WTC11 (cell line): Measurements from ENCODE around the gene LMO3.

Source experiments
- AFF4 ChIP-seq: sonication (generic); formaldehyde crosslinking; IDR thresholded peaks from 2 replicates; pipeline ENCODE4 v1.8.1; 2023; ENCODE audit warnings: mild to moderate bottlenecking, missing genetic modification reagents, borderline replicate concordance
- CTCF ChIP-seq: fragments of 200-600 bp; IDR thresholded peaks from 2 replicates; pipeline ENCODE4 v1.8.0; 2022; ENCODE audit warnings: antibody characterized with exemption
- ELF4 ChIP-seq: sonication (generic); formaldehyde crosslinking; IDR thresholded peaks from 2 replicates; pipeline ENCODE4 v1.8.1; 2022; ENCODE audit warnings: low read depth, mild to moderate bottlenecking, moderate library complexity, missing genetic modification reagents
- ESRRA ChIP-seq: sonication (generic); formaldehyde crosslinking; IDR thresholded peaks from 2 replicates; pipeline ENCODE4 v1.8.1; 2022; ENCODE audit warnings: mild to moderate bottlenecking, missing genetic modification reagents, borderline replicate concordance
- FOXJ3 ChIP-seq: sonication (generic); formaldehyde crosslinking; IDR thresholded peaks from 2 replicates; pipeline ENCODE4 v1.9.0; 2021; ENCODE audit warnings: missing genetic modification reagents, mild to moderate bottlenecking, borderline replicate concordance
- FOXK1 ChIP-seq: sonication (generic); formaldehyde crosslinking; IDR thresholded peaks from 2 replicates; pipeline ENCODE4 v1.8.0; 2022; ENCODE audit warnings: mild to moderate bottlenecking, moderate library complexity, missing genetic modification reagents
- HMGXB4 ChIP-seq: sonication (generic); formaldehyde crosslinking; IDR thresholded peaks from 2 replicates; pipeline ENCODE4 v1.8.1; 2023; ENCODE audit warnings: mild to moderate bottlenecking, moderate library complexity, missing genetic modification reagents
- MYBL2 ChIP-seq: sonication (generic); formaldehyde crosslinking; IDR thresholded peaks from 2 replicates; pipeline ENCODE4 v1.8.1; 2023; ENCODE audit warnings: mild to moderate bottlenecking, moderate library complexity, missing genetic modification reagents
- TEAD4 ChIP-seq: sonication (generic); formaldehyde crosslinking; IDR thresholded peaks from 2 replicates; pipeline ENCODE4 v1.8.0; 2022; ENCODE audit warnings: mild to moderate bottlenecking, missing genetic modification reagents
- USF2 ChIP-seq: sonication (generic); formaldehyde crosslinking; IDR thresholded peaks from 2 replicates; pipeline ENCODE4 v1.8.1; 2023; ENCODE audit warnings: mild to moderate bottlenecking, missing genetic modification reagents, moderate library complexity
- ZNF425 ChIP-seq: fragments of 250-450 bp; sonication (Bioruptor Pico); conservative IDR thresholded peaks from 2 replicates; pipeline ENCODE4 v1.9.0; 2021; ENCODE audit warnings: mild to moderate bottlenecking

- TF ChIP-seq FOXK1 (CRISPR knock-in tag) (no peak), AFF4 (CRISPR knock-in tag) (no peak), ZNF425 (CRISPR knock-in tag) (no peak), CTCF (no peak), HMGXB4 (CRISPR knock-in tag) (no peak), FOXJ3 (no peak), USF2 (no peak), ELF4 (CRISPR knock-in tag) (no peak), ESRRA (no peak), TEAD4 (CRISPR knock-in tag) (no peak), MYBL2 (no peak)
These were observed 42.5 kb downstream of the LMO3 start for GRCh38 chr12:16563504-16563903.
